H1 (cell line): Measurements from ENCODE around the gene GPS1.

Experiments
- ATF2 ChIP-seq: IDR thresholded peaks from 2 replicates; pipeline ENCODE4 v1.6.1; 2012; ENCODE audit warnings: low read length, inconsistent platforms
- CBX8 ChIP-seq: fragments of 300-800, 300-1000 bp; sonication (generic); IDR thresholded peaks from 2 replicates; pipeline ENCODE4 v1.7.1; 2016; ENCODE audit warnings: low read depth, low read length, borderline replicate concordance
- CTCF ChIP-seq, 3 experiments: IDR thresholded peaks; 1 replicate in 2 of 3; 2 replicates in 1 of 3; pipeline versions ENCODE4 v1.5.1 to v1.6.1; 2011; ENCODE audit warnings: low read length in 3 of 3, mild to moderate bottlenecking in 3 of 3, inconsistent platforms in 2 of 3, low read depth in 1 of 3, moderate library complexity in 1 of 3; ENCODE audit not compliant: insufficient read depth in 1 of 3; ENCODE audit errors: control extremely low read depth in 1 of 3
- E2F6 ChIP-seq: IDR thresholded peaks from 2 replicates; pipeline ENCODE4 v1.6.1; 2012; ENCODE audit warnings: inconsistent platforms
- GTF2F1 ChIP-seq: IDR thresholded peaks from 2 replicates; pipeline ENCODE4 v1.6.1; 2012; ENCODE audit warnings: low read depth, low read length, improper control_type of control experiment, borderline replicate concordance
- JUND ChIP-seq: IDR thresholded peaks from 2 replicates; pipeline ENCODE4 v1.6.1; 2011; ENCODE audit warnings: mild to moderate bottlenecking, improper control_type of control experiment, low read length
- MAX ChIP-seq: IDR thresholded peaks from 2 replicates; pipeline ENCODE4 v1.6.1; 2012; ENCODE audit warnings: inconsistent platforms
- POLR2A ChIP-seq, 2 experiments: IDR thresholded peaks; 1 replicate in 1 of 2; 2 replicates in 1 of 2; pipeline ENCODE4 v1.6.1; 2011; ENCODE audit warnings: low read depth in 2 of 2, low read length in 2 of 2, mild to moderate bottlenecking in 2 of 2; ENCODE audit errors: control extremely low read depth in 1 of 2
- POLR2AphosphoS5 ChIP-seq: IDR thresholded peaks from 2 replicates; pipeline ENCODE4 v1.6.1; 2011; ENCODE audit warnings: low read depth, low read length
- YY1 ChIP-seq: IDR thresholded peaks from 2 replicates; pipeline ENCODE4 v1.6.1; 2011; ENCODE audit warnings: low read depth, mild to moderate bottlenecking, low read length

GRCh38 chr17:82050761-82051641 lies 697 bp upstream of the GPS1 start:
- no peak for TF ChIP-seq CTCF (IDR thresholded peaks at IDR 0.05; ENCODE audit: control extremely low read depth in 1 of 3, insufficient read depth in 1 of 3, low read depth in 1 of 3, low read length in 3 of 3)
- TF ChIP-seq ATF2, result no peak
- TF ChIP-seq JUND, result no peak
- no peak for TF ChIP-seq MAX
- no peak for TF ChIP-seq YY1
- no peak for TF ChIP-seq POLR2A (IDR thresholded peaks at IDR 0.05; ENCODE audit: control extremely low read depth in 1 of 2, low read depth in 2 of 2, low read length in 2 of 2)
- TF ChIP-seq CBX8, result no peak
- TF ChIP-seq GTF2F1, result no peak
- TF ChIP-seq E2F6, result no peak
- no peak for TF ChIP-seq POLR2AphosphoS5
